Activated T-helper 1 cell treated with Interleukin-2 at 50 U/mL for 16 hours (primary cell): Measurements from ENCODE around the gene FASTKD3.
A peak's percentile ranks its signal among the peaks of the same experiment; 100 is the strongest.

Experiments
- DNase-seq: peaks from one replicate; pipeline ENCODE4 v3.0.0-alpha.2; 2020; ENCODE audit warnings: low read depth

Gene FASTKD3

DNA sequence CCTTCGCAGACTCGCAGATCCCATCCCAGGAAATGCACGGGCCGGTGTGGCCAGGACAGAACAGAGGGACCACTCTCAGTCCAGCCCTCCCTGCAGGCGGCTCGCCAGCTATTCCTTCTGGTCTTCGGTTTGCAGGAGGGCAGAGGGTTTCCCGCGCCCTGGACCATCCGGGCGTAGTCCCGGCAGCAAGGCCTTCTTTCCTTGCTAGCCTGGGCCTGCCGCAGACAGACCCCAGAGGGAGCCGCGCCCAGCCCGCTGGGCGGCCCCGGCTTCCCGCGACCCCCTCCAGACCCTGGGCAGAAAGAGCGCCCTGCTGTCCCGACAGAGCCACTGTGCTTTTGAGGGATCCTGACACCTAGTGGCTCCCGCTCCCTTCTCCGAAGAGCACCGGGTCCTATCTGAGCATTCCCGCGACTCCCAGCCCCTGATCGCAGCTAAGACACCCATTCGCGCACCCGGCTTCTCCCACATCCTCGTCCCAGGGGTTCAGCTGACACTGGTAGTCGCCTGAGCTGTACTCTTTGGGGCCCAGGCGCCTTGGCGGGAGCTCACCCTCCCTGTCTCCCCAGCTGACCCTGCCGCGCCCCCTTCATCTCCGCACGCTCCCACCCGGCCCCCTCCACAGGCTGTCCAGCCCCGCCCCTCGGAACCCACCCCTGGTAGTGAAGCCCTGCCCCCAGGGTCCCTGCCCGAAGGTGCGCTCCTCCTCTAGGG lies 19.0 kb downstream of the FASTKD3 start:
- no peak for DNase-seq

- DNase-seq: no peak
These were observed 20.5 kb downstream of the FASTKD3 start for GRCh38 chr5:7848296-7848695.

- no peak for DNase-seq
These were observed 22.5 kb downstream of the FASTKD3 start for GRCh38 chr5:7846327-7846726.

- DNase-seq: no peak
These were observed 23.3 kb downstream of the FASTKD3 start for GRCh38 chr5:7845557-7845956.

- no peak for DNase-seq
These were observed 23.9 kb downstream of the FASTKD3 start for GRCh38 chr5:7844901-7845300.

DNA sequence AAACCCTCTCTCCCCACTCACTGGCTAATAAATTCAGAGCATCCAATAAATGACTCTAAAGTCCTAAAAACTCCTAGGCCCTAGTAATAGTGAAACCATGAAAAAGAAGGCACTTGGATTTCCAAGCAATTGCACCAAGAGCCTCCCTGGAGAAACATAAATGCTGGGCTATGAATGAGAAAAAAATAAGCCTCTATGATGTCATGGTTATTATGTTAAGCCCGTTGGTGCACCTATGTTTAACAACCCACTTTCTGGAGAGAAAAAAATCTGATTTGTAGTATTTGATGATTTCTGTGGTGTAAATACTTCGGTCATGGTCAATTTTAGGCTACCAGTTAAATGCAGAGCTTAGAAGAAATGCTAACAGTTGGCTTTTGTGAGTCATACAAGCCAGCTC lies 26.3 kb downstream of the FASTKD3 start:
- DNase-seq: no peak

GRCh38 chr5:7837403-7837802 lies 31.4 kb downstream of the FASTKD3 start:
- no peak for DNase-seq

- DNase-seq: no peak
These were observed 33.8 kb downstream of the FASTKD3 start for GRCh38 chr5:7834982-7835381.

DNA sequence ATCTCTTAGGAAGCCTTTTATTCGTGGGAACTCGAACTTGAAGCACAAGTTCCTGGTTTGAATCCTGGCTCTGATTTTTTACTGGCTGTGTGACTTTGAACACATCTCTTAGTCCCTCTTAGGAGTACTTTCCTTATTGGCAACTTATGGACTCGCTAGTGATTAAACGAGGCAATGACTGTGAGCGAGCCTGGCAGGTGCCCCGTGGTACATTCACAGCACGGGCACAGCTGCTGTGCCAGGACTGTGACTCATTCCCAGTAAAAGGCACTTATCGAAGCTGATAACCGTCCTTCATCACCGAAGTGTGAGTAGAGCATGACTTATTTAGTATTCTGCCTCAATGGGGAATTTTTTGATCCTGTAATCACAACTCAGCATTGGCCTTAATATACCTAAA lies 40.6 kb downstream of the FASTKD3 start:
- no peak for DNase-seq

- no peak for DNase-seq
These were observed 41.2 kb downstream of the FASTKD3 start for GRCh38 chr5:7827610-7828009.

DNA sequence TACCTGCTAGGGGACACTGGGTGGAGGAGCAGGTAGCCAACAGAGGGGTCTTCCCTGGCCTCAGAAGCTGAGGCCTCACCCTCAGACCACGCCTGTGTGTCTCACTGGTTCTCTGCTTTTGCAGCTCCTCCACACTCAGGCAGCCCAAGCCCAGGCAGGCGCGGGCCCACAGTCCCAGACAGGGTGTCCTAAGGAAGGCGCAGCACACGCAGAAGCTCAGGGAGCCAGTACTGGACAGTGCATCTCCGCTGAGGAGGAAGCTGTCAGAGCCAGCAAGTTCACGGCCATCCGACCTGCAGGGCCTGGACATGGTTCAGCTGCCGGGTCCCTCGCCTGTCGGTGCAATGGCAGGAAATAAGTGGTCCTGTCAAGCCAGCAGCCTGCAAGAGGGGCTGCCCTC lies 43.2 kb downstream of the FASTKD3 start:
- no peak for DNase-seq

DNA sequence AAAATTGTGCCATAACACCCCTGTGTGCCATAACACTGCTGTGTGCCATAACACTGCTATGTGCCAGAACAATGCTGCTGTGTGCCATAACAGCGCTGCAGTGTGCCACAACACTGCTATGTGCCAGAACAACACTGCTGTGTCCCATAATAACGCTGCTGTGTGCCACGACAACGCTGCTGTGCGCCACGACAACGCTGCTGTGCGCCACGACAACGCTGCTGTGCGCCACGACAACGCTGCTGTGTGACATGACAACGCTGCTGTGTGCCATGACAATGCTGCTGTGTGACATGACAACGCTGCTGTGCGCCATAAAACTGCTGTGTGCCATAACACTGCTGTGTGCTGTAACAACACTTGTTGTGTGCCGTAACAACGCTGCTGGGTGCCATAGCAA lies 43.8 kb downstream of the FASTKD3 start:
- no peak for DNase-seq

DNA sequence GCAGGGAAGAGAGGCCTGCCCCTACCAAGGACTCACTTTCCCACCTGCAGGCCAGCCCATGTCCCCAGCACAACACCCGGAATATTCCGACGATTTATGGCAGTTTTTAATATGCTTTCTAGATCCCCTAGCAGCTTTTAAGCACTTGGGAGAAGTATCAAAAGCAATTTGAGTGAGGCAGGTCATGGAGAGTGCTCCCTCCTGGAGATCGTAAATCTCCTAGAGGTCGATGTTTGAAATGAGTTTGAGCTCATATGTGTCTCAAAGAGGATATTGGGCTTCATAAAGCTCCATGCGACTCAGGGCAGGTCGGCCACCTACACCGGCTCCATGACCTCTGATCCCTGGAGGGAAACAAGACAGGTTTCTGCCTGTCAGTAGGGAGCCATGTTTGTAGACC lies 45.2 kb downstream of the FASTKD3 start:
- no peak for DNase-seq

DNA sequence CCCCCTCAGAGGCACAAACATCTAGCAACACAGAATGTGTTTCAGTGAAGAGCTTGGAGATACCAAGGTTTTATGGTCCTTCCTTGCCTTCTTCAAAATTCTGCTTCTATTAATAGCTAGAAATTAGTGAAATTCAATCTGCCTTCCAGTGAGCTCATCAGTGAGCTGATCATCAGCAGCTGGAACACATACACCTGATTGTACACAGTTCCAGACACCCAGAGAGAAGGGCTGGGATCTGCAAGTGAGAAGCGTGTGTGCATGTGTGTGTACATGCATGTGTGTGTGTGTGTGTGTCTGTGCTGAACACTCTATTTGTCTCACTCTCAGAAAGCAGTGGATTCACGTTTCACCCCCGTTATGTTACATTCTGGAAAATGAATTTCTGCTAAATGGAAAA lies 46.4 kb downstream of the FASTKD3 start:
- no peak for DNase-seq

GRCh38 chr5:7816535-7816901 lies 52.3 kb downstream of the FASTKD3 start:
- no peak for DNase-seq

GRCh38 chr5:7815892-7816534 lies 52.8 kb downstream of the FASTKD3 start:
- DNase-seq: peak; percentile 24

- no peak for DNase-seq
These were observed 54.0 kb downstream of the FASTKD3 start for GRCh38 chr5:7814816-7815215.

DNA sequence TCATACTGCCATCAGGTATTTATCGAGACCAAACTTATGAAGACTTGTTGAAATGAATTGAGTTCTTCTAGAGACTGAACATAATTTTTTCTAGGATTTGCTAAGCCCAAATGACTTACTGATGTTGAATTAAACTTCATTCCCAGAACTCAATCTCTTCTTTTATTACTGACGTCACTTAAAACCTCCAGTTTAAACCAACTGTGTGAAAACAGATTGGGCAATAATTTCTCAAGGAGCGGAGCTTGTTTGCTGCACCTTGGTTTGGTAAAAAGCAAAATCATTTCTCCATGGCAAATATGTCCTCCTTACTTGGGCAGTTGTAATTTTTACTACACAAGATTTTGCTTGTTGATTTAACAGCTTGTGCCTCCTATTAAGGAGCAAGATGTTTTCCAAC lies 55.3 kb downstream of the FASTKD3 start:
- DNase-seq: no peak

GRCh38 chr5:7813007-7813406 lies 55.8 kb downstream of the FASTKD3 start:
- no peak for DNase-seq

- DNase-seq: no peak
These were observed 57.1 kb downstream of the FASTKD3 start for GRCh38 chr5:7811715-7812114.
